ENCODE data around the gene CBR1. TPM values are rescaled to one million over a fixed set of nuclear protein-coding genes. Genes with fewer than 3 reads are reported as not detected.

Gene CBR1
- total and polyA plus RNA-seq, 8 donors: 9.0 to 30.7 (median 14.9) TPM

- Histone ChIP-seq H3K4me3 (no peak overlapping the region), H3K9me3 (no peaks in the 10 kb centered on the region), H3K27me3 (no peaks in the 10 kb centered on the region), H3K4me1 (no peaks in the 10 kb centered on the region), H3K36me3 (peaks cover 0 to 51% (median 18%) of the 10 kb centered on the region in 3 donors), H3K27ac (no peak overlapping the region)
- no peak for TF ChIP-seq CTCF (IDR thresholded peaks at IDR 0.05)
- no peak for DNase-seq
- ATAC-seq: no peak
- FAIRE-seq: no peak
- intact Hi-C loops (cut with DNase I): loop anchor here in 1 of 3 donors (10.0 kb wide), 1 partner anchor 71 kb away; no protein-coding TSS in a partner anchor
- 81 to 85% methylated on average over 10 of the region's 10 CpGs for WGBS, 2 donors
Observed at GRCh38 chr21:36044056-36044455, 25.8 kb upstream of the CBR1 start.

- Histone ChIP-seq H3K27ac (no peak overlapping the region), H3K4me1 (no peaks in the 10 kb centered on the region), H3K4me3 (no peak overlapping the region), H3K9me3 (no peaks in the 10 kb centered on the region), H3K27me3 (no peaks in the 10 kb centered on the region), H3K36me3 (peaks cover 0 to 58% (median 18%) of the 10 kb centered on the region in 3 donors)
- 86 to 87% methylated on average over 1 of the region's 1 CpG for WGBS, 2 donors
- ATAC-seq (no peak), DNase-seq (no peak), FAIRE-seq (no peak)
- intact Hi-C loops (cut with DNase I): loop anchor here in 1 of 3 donors (10.0 kb wide), 1 partner anchor 69 kb away; no protein-coding TSS in a partner anchor
- TF ChIP-seq CTCF (IDR thresholded peaks at IDR 0.05): no peak
Observed at GRCh38 chr21:36045993-36046392, 23.8 kb upstream of the CBR1 start.

- WGBS, 2 donors: 84 to 87% methylated on average over 7 of the region's 7 CpGs
- no peaks in the 10 kb centered on the region for H3K4me1 ChIP-seq
- H3K9me3 ChIP-seq: no peaks in the 10 kb centered on the region
- TF ChIP-seq CTCF (IDR thresholded peaks at IDR 0.05): no peak
- ATAC-seq (no peak), FAIRE-seq (no peak), DNase-seq (no peak)
- H3K27ac ChIP-seq: no peak overlapping the region
- peaks cover 0 to 57% (median 18%) of the 10 kb centered on the region in 3 donors for H3K36me3 ChIP-seq
- H3K27me3 ChIP-seq: no peaks in the 10 kb centered on the region
- intact Hi-C loops (cut with DNase I): loop anchor here in 1 of 3 donors (10.0 kb wide), 1 partner anchor 68 kb away; no protein-coding TSS in a partner anchor
- no peak overlapping the region for H3K4me3 ChIP-seq
Observed at GRCh38 chr21:36047139-36047538, 22.7 kb upstream of the CBR1 start.

GRCh38 chr21:36048357-36048756, 21.5 kb upstream of the CBR1 start:
- Histone ChIP-seq H3K36me3 (peaks cover 0 to 51% (median 18%) of the 10 kb centered on the region in 3 donors), H3K4me1 (no peaks in the 10 kb centered on the region), H3K9me3 (no peaks in the 10 kb centered on the region), H3K27ac (no peak overlapping the region), H3K27me3 (no peaks in the 10 kb centered on the region), H3K4me3 (no peak overlapping the region)
- FAIRE-seq (no peak), ATAC-seq (no peak), DNase-seq (no peak)
- intact Hi-C loops (cut with DNase I): loop anchor here in 1 of 3 donors (10.0 kb wide), 1 partner anchor 66 kb away; no protein-coding TSS in a partner anchor
- TF ChIP-seq CTCF (IDR thresholded peaks at IDR 0.05): no peak
- 94 to 95% methylated on average over 7 of the region's 7 CpGs for WGBS, 2 donors

- no peak for FAIRE-seq
- H3K9me3 ChIP-seq: no peaks in the 10 kb centered on the region
- H3K4me1 ChIP-seq: no peaks in the 10 kb centered on the region
- no peak overlapping the region for H3K27ac ChIP-seq
- no peak for ATAC-seq
- intact Hi-C loops (cut with DNase I): no loop called here
- H3K36me3 ChIP-seq: peaks cover 7 to 50% (median 13%) of the 10 kb centered on the region in 3 donors
- no peak for TF ChIP-seq CTCF (IDR thresholded peaks at IDR 0.05)
- H3K27me3 ChIP-seq: no peaks in the 10 kb centered on the region
- WGBS, 2 donors: 84 to 85% methylated on average over 10 of the region's 10 CpGs
- DNase-seq: no peak
- H3K4me3 ChIP-seq: no peak overlapping the region
Observed at GRCh38 chr21:36052860-36053714, 16.7 kb upstream of the CBR1 start.
